NCI-H774 (cell line): ENCODE data around the gene BCL2L13.

Experiments used
- DNase-seq: peaks from one replicate; lab custom pipeline; 2025; lab: John Stamatoyannopoulos, UW

Gene BCL2L13

GRCh38 chr22:17638432-17639246, at the start of gene BCL2L13:
BCL2L13 (plus strand) TSS chr22:17638757; CDS start chr22:17655712, 16,955 bp downstream.
- peak; percentile 90 for DNase-seq

- DNase-seq = no peak
These were observed 48.7 kb upstream of the BCL2L13 start for GRCh38 chr22:17589810-17590375.

- no peak for DNase-seq
These were observed 48.0 kb upstream of the BCL2L13 start for GRCh38 chr22:17590586-17590985.

- no peak for DNase-seq
These were observed 46.4 kb upstream of the BCL2L13 start for GRCh38 chr22:17592201-17592600.

GRCh38 chr22:17596226-17596625, 42.3 kb upstream of the BCL2L13 start:
- no peak for DNase-seq

- DNase-seq = no peak
These were observed 41.3 kb upstream of the BCL2L13 start for GRCh38 chr22:17597217-17597616.

- no peak for DNase-seq
These were observed 40.2 kb upstream of the BCL2L13 start for GRCh38 chr22:17598318-17598717.

GRCh38 chr22:17601031-17601430, 37.5 kb upstream of the BCL2L13 start:
- DNase-seq = no peak

GRCh38 chr22:17603668-17604067, 34.9 kb upstream of the BCL2L13 start:
- DNase-seq = no peak

GRCh38 chr22:17606496-17606895, 32.1 kb upstream of the BCL2L13 start:
- DNase-seq = no peak

GRCh38 chr22:17607891-17608521, 30.6 kb upstream of the BCL2L13 start:
- no peak for DNase-seq

GRCh38 chr22:17612057-17612456, 26.5 kb upstream of the BCL2L13 start:
- no peak for DNase-seq

GRCh38 chr22:17613280-17613679, 25.3 kb upstream of the BCL2L13 start:
- DNase-seq = no peak

- no peak for DNase-seq
These were observed 10.6 kb upstream of the BCL2L13 start for GRCh38 chr22:17627961-17628405.

GRCh38 chr22:17628406-17629172, 10.0 kb upstream of the BCL2L13 start, which contains the start of gene ATP6V1E1:
ATP6V1E1 (minus strand) TSS chr22:17628749; CDS start chr22:17628635, 114 bp downstream.
- peak; percentile 93 for DNase-seq

- DNase-seq = no peak
These were observed 9.4 kb upstream of the BCL2L13 start for GRCh38 chr22:17629173-17629489.

GRCh38 chr22:17629641-17630040, 8.9 kb upstream of the BCL2L13 start:
- DNase-seq = no peak

GRCh38 chr22:17631076-17631565, 7.4 kb upstream of the BCL2L13 start:
- no peak for DNase-seq

GRCh38 chr22:17633217-17633997, 5.2 kb upstream of the BCL2L13 start:
- no peak for DNase-seq

- no peak for DNase-seq
These were observed 4.6 kb upstream of the BCL2L13 start for GRCh38 chr22:17633998-17634323.

- DNase-seq = no peak
These were observed 3.9 kb upstream of the BCL2L13 start for GRCh38 chr22:17634696-17635095.
